HG03442 (cell line): ENCODE data around the gene NMT1.
A peak's percentile ranks its signal among the peaks of the same experiment; 100 is the strongest.

Experiments used
- ATAC-seq: cut with Tn5 transposase; IDR thresholded peaks from one replicate; pipeline ENCODE4 v1.9.1; 2021; ENCODE audit warnings: mild to moderate bottlenecking, moderate library complexity; ENCODE audit not compliant: unreplicated experiment

The NMT1 gene

GRCh38 chr17:45149037-45149668 lies 88.0 kb downstream of the NMT1 start:
- ATAC-seq, result peak; percentile 21

GRCh38 chr17:45149669-45150664 lies 88.8 kb downstream of the NMT1 start:
- ATAC-seq, result no peak

- ATAC-seq, result no peak
These were observed 90.0 kb downstream of the NMT1 start for GRCh38 chr17:45150911-45151809.

GRCh38 chr17:45155029-45155428 lies 93.9 kb downstream of the NMT1 start:
- ATAC-seq, result no peak

- ATAC-seq, result no peak
These were observed 94.4 kb downstream of the NMT1 start for GRCh38 chr17:45155483-45155882.

GRCh38 chr17:45156242-45156641 lies 95.1 kb downstream of the NMT1 start:
- ATAC-seq, result no peak
